CD4-positive, CD25-positive, alpha-beta regulatory T cell (primary cell): Measurements from ENCODE around the gene CCZ1. TPM values are rescaled to one million over a fixed set of nuclear protein-coding genes. Genes with fewer than 3 reads are reported as not detected.
"Not testable (repeated sequence)": the region's sequence is repeated elsewhere in the genome, so short reads cannot be mapped to it uniquely, and the experiment has no call there.

Experiments
- ATAC-seq, 2 donors: fragments of 150-1000 bp; cut with Tn5 transposase; one replicate each; pipeline ENCODE4 v1.10.0; 2021; ENCODE audit warnings: low read depth in 2 of 2, moderate number of reproducible peaks in 2 of 2, moderate library complexity in 1 of 2
- DNase-seq, 3 donors: peaks; one replicate each; pipeline versions ENCODE4 v3.0.0 to v3.0.0-alpha.2; 2012 to 2022; ENCODE audit warnings: mixed read lengths in 1 of 3
- H3K27ac ChIP-seq: one replicate; pipeline ENCODE4 v1.7.0; 2013; ENCODE audit warnings: mild to moderate bottlenecking, low read length; ENCODE audit not compliant: insufficient read depth, poor library complexity, severe bottlenecking
- H3K27me3 ChIP-seq: one replicate; pipeline ENCODE4 v1.7.0; 2013; ENCODE audit warnings: low read length; ENCODE audit not compliant: control insufficient read depth, insufficient read depth
- H3K36me3 ChIP-seq: one replicate; pipeline ENCODE4 v1.7.0; 2013; ENCODE audit warnings: mild to moderate bottlenecking, low read length, moderate library complexity; ENCODE audit not compliant: control insufficient read depth, insufficient read depth
- H3K4me1 ChIP-seq: 2 replicates; pipeline ENCODE4 v1.7.0; 2013; ENCODE audit warnings: mild to moderate bottlenecking, low read length; ENCODE audit not compliant: insufficient read depth, control insufficient read depth, poor library complexity, severe bottlenecking
- H3K4me3 ChIP-seq: one replicate; pipeline ENCODE4 v1.7.0; 2013; ENCODE audit warnings: low read depth, mild to moderate bottlenecking, low read length, moderate library complexity
- H3K9me3 ChIP-seq, 2 experiments: 1 replicate in 1 of 2; 2 replicates in 1 of 2; pipeline ENCODE4 v1.7.0; 2013; ENCODE audit warnings: low read length in 2 of 2, mild to moderate bottlenecking in 1 of 2, moderate library complexity in 1 of 2; ENCODE audit not compliant: control insufficient read depth in 2 of 2
- H3K27ac Mint-ChIP-seq, 3 donors: one replicate each; pipeline ENCODE4 v1.8.0; 2020 to 2022; ENCODE audit warnings: mild to moderate bottlenecking in 3 of 3, mixed read lengths in 3 of 3, moderate library complexity in 2 of 3
- H3K27me3 Mint-ChIP-seq: one replicate; pipeline ENCODE4 v1.8.0; 2022; ENCODE audit warnings: mild to moderate bottlenecking, mixed read lengths
- H3K36me3 Mint-ChIP-seq: one replicate; pipeline ENCODE4 v1.8.0; 2020; ENCODE audit warnings: mixed read lengths
- H3K4me1 Mint-ChIP-seq, 4 donors: one replicate each; pipeline ENCODE4 v1.8.0; 2020 to 2022; ENCODE audit warnings: mixed read lengths in 4 of 4, mild to moderate bottlenecking in 1 of 4
- H3K4me3 Mint-ChIP-seq, 4 donors: one replicate each; pipeline ENCODE4 v1.8.0; 2020 to 2022; ENCODE audit warnings: mild to moderate bottlenecking in 4 of 4, mixed read lengths in 4 of 4, moderate library complexity in 3 of 4
- H3K9me3 Mint-ChIP-seq, 7 donors: one replicate each; pipeline ENCODE4 v1.8.0; 2020 to 2022; ENCODE audit warnings: mixed read lengths in 7 of 7, mild to moderate bottlenecking in 3 of 7, moderate library complexity in 2 of 7
- polyA plus RNA-seq, 4 donors: library from polyadenylated mRNA; unstranded; fragments of 300-500 nt; fragmentation: Illumina TruSeq; gene quantifications; one replicate each; pipeline ENCODE4 v1.2.3, GENCODE V29; 2021
- total RNA-seq: library from RNA; stranded (reverse); gene quantifications from one replicate; pipeline ENCODE4 v1.2.3, GENCODE V29; 2022

The CCZ1 gene
- total and polyA plus RNA-seq, 5 donors from 2014 or later = 44.8 to 105 (median 84.3) TPM

GRCh38 chr7:5963205-5963604 is 64.7 kb downstream of the CCZ1 start:
- not testable (repeated sequence) for DNase-seq, H3K9me3 Mint-ChIP-seq, H3K4me1 ChIP-seq, H3K36me3 Mint-ChIP-seq, H3K27me3 ChIP-seq, H3K27ac ChIP-seq, H3K9me3 ChIP-seq, H3K4me3 Mint-ChIP-seq, H3K27ac Mint-ChIP-seq, H3K27me3 Mint-ChIP-seq, ATAC-seq, H3K4me1 Mint-ChIP-seq, H3K36me3 ChIP-seq, H3K4me3 ChIP-seq

GRCh38 chr7:5963810-5964209 is 65.3 kb downstream of the CCZ1 start:
- H3K27ac ChIP-seq, H3K27me3 ChIP-seq, ATAC-seq, H3K27me3 Mint-ChIP-seq, H3K4me1 Mint-ChIP-seq, H3K27ac Mint-ChIP-seq, H3K9me3 ChIP-seq, H3K4me3 Mint-ChIP-seq, H3K4me3 ChIP-seq, H3K36me3 ChIP-seq, H3K36me3 Mint-ChIP-seq, H3K4me1 ChIP-seq, H3K9me3 Mint-ChIP-seq, DNase-seq: not testable (repeated sequence)

- H3K27ac Mint-ChIP-seq, H3K27me3 Mint-ChIP-seq, DNase-seq, H3K27ac ChIP-seq, H3K4me3 Mint-ChIP-seq, ATAC-seq, H3K27me3 ChIP-seq, H3K36me3 ChIP-seq, H3K36me3 Mint-ChIP-seq, H3K4me1 Mint-ChIP-seq, H3K9me3 Mint-ChIP-seq, H3K4me1 ChIP-seq, H3K4me3 ChIP-seq, H3K9me3 ChIP-seq: not testable (repeated sequence)
Observed at GRCh38 chr7:5970347-5970911, 71.9 kb downstream of the CCZ1 start, which contains the start of gene RSPH10B. Gene RSPH10B (minus strand): TSS chr7:5970689. CDS start chr7:5967116, 3,573 bp downstream.

GRCh38 chr7:5973580-5973979 is 75.0 kb downstream of the CCZ1 start:
- not testable (repeated sequence) for H3K9me3 Mint-ChIP-seq, H3K4me3 Mint-ChIP-seq, H3K27ac ChIP-seq, H3K27me3 ChIP-seq, H3K36me3 ChIP-seq, H3K4me1 ChIP-seq, H3K27me3 Mint-ChIP-seq, H3K9me3 ChIP-seq, H3K36me3 Mint-ChIP-seq, H3K27ac Mint-ChIP-seq, H3K4me1 Mint-ChIP-seq, H3K4me3 ChIP-seq, ATAC-seq, DNase-seq

Other genes with a start within 250 kb of the CCZ1 start
- 74.2 TPM for gene RNF216, start 117.1 kb upstream of the CCZ1 start, total RNA-seq
- gene RNF216, start 117.1 kb upstream of the CCZ1 start, polyA plus RNA-seq = 10 to 100 TPM; 17.7 to 26.7 (median 21.8) TPM
- gene OCM, start 17.9 kb upstream of the CCZ1 start, total RNA-seq = 5.7 TPM
- gene OCM, start 17.9 kb upstream of the CCZ1 start, polyA plus RNA-seq = 1 to 10 TPM; 1.2 to 3.9 (median 2.5) TPM
- not detected for gene RSPH10B, start 72.0 kb downstream of the CCZ1 start, total RNA-seq
- not detected for gene RSPH10B, start 72.0 kb downstream of the CCZ1 start, polyA plus RNA-seq
- gene PMS2, start 110.3 kb downstream of the CCZ1 start, total RNA-seq = 13.4 TPM
- 10 to 100 TPM in 1 of 4 donors, 1 to 10 TPM in 3; 7.1 to 13.3 (median 8.6) TPM for gene PMS2, start 110.3 kb downstream of the CCZ1 start, polyA plus RNA-seq
- gene AIMP2, start 110.5 kb downstream of the CCZ1 start, total RNA-seq = 9.6 TPM
- gene AIMP2, start 110.5 kb downstream of the CCZ1 start, polyA plus RNA-seq = 10 to 100 TPM; 20.3 to 36.1 (median 27.9) TPM
- gene ANKRD61, start 132.6 kb downstream of the CCZ1 start, total RNA-seq = not detected
- gene ANKRD61, start 132.6 kb downstream of the CCZ1 start, polyA plus RNA-seq = under 1 TPM in 3 of 4 donors, not detected in 1; 0.15 to 0.53 (median 0.32) TPM
- 65.1 TPM for gene EIF2AK1, start 160.4 kb downstream of the CCZ1 start, total RNA-seq
- gene EIF2AK1, start 160.4 kb downstream of the CCZ1 start, polyA plus RNA-seq = 10 to 100 TPM; 72.3 to 86.5 (median 78.4) TPM
- 45.3 TPM for gene USP42, start 206.2 kb downstream of the CCZ1 start, total RNA-seq
- gene USP42, start 206.2 kb downstream of the CCZ1 start, polyA plus RNA-seq = 1 to 10 TPM; 3.9 to 9.0 (median 8.2) TPM